Mesothelial cell of epicardium (in vitro differentiated cells): ENCODE results near the gene YAP1. TPM values are rescaled to one million over a fixed set of nuclear protein-coding genes. Genes with fewer than 3 reads are reported as not detected.

ENCODE experiments used
- DNase-seq, 2 experiments: peaks; one replicate each; pipeline ENCODE4 v3.0.0; 2021; ENCODE audit warnings: low spot score in 2 of 2; ENCODE audit not compliant: unreplicated experiment in 2 of 2
- H3K27ac Mint-ChIP-seq: 2 replicates; pipeline ENCODE4 v1.8.0; 2021; ENCODE audit warnings: mixed read lengths
- H3K27me3 Mint-ChIP-seq: 2 replicates; pipeline ENCODE4 v1.8.0; 2021; ENCODE audit warnings: low read depth, mixed read lengths
- H3K36me3 Mint-ChIP-seq: 2 replicates; pipeline ENCODE4 v1.8.0; 2021; ENCODE audit warnings: mixed read lengths
- H3K4me1 Mint-ChIP-seq: 2 replicates; pipeline ENCODE4 v1.8.0; 2021; ENCODE audit warnings: mixed read lengths
- H3K4me3 Mint-ChIP-seq: 2 replicates; pipeline ENCODE4 v1.8.0; 2021; ENCODE audit warnings: mild to moderate bottlenecking, moderate library complexity, mixed read lengths
- H3K9me3 Mint-ChIP-seq: 2 replicates; pipeline ENCODE4 v1.8.0; 2021; ENCODE audit warnings: mixed read lengths
- total RNA-seq: library from RNA; stranded (reverse); gene quantifications from 3 replicates; pipeline ENCODE4 v1.2.1, GENCODE V29; 2021
- TF ChIP-seq, protein P1 (sequence below): fragments of 200-600 bp; sonication (generic); IDR thresholded peaks from one replicate; pipeline ENCODE4 v1.5.0; 2021; ENCODE audit warnings: antibody characterized with exemption; ENCODE audit not compliant: unreplicated experiment

YAP1 gene
- total RNA-seq, 1 donor from 2014 or later, result 194 TPM

DNA sequence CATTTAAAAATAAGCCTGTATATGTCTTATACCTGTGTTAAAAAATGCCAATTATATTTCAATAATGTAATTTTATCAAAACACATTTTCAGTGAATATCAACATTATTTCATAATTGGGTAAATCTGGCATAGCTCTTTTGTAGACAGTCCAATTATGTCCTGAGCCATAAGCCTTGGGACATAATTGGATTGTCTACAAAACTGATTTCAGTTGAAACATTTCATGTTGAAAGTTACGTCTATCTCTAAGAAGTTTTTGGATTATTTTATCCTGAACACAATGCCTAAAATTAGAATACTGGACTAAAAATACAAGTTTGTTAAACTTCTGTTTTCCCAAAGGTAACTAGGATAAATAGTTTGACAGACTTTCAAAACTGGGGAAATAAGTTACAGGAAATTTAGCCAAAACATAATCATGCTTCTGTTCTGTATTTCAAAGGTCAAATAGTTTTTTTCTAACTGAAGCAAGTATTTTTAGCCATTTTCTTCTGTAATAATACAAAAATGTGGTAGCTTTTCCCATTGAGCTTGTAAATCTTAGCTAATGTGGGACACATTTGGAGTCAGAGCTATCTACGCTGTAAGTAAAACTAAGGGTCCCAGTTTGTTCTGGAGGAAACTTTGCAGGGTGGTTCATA lies 106.3 kb downstream of the YAP1 start:
- H3K27ac Mint-ChIP-seq, result peak overlapping the region; percentile 50
- no peak for DNase-seq

DNA sequence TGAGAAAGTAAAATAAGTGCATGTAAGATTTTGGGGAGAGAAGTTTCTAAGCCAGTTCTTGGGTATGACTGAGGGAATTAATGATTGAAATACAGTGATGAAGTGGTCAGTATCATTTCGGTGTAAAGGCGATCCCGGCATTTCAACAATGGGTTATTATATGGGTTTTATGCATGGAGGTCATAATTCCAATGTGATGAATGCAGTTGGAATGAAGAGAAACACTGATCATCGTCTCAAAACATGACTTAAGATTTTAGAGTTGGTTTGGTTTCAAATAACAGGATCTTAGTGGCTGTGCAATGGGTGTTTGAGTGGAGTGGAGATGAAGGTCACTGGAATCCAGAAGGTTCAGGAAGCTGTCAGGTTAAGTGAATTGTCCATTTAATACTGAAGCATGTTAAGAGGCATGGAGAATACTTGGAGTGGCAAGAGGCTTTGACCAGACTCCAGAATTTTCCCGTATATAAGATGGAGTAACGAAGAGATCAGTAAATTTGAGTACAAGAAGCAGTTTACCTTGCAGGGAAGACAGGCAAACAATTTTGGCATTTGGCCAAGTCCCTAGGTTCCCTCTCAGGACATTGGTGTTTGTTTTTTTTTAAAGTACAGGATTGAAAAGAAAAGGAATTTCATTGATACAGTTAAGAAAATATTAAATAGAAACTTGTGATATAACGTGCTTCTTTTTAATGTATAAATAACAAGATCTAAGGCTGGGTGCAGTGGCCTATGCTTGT lies 110.7 kb downstream of the YAP1 start:
- H3K4me3 Mint-ChIP-seq, result no peak overlapping the region
- DNase-seq, result no peak
- H3K36me3 Mint-ChIP-seq, result peaks cover 40% of the 10 kb centered on the region
- H3K9me3 Mint-ChIP-seq, result no peaks in the 10 kb centered on the region
- TF ChIP-seq, protein P1, sequence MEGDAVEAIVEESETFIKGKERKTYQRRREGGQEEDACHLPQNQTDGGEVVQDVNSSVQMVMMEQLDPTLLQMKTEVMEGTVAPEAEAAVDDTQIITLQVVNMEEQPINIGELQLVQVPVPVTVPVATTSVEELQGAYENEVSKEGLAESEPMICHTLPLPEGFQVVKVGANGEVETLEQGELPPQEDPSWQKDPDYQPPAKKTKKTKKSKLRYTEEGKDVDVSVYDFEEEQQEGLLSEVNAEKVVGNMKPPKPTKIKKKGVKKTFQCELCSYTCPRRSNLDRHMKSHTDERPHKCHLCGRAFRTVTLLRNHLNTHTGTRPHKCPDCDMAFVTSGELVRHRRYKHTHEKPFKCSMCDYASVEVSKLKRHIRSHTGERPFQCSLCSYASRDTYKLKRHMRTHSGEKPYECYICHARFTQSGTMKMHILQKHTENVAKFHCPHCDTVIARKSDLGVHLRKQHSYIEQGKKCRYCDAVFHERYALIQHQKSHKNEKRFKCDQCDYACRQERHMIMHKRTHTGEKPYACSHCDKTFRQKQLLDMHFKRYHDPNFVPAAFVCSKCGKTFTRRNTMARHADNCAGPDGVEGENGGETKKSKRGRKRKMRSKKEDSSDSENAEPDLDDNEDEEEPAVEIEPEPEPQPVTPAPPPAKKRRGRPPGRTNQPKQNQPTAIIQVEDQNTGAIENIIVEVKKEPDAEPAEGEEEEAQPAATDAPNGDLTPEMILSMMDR, result no peak
- peak overlapping the region; percentile 30 for H3K27ac Mint-ChIP-seq
- peaks cover 33% of the 10 kb centered on the region for H3K4me1 Mint-ChIP-seq
- no peaks in the 10 kb centered on the region for H3K27me3 Mint-ChIP-seq

More for the DNA sequence above, 106.3 kb downstream of the YAP1 start:
- Mint-ChIP-seq H3K4me3 (no peak overlapping the region), H3K27me3 (no peaks in the 10 kb centered on the region), H3K4me1 (peaks cover 8% of the 10 kb centered on the region), H3K36me3 (peaks cover 41% of the 10 kb centered on the region), H3K9me3 (no peaks in the 10 kb centered on the region)
- TF ChIP-seq, protein P1, result no peak

DNA sequence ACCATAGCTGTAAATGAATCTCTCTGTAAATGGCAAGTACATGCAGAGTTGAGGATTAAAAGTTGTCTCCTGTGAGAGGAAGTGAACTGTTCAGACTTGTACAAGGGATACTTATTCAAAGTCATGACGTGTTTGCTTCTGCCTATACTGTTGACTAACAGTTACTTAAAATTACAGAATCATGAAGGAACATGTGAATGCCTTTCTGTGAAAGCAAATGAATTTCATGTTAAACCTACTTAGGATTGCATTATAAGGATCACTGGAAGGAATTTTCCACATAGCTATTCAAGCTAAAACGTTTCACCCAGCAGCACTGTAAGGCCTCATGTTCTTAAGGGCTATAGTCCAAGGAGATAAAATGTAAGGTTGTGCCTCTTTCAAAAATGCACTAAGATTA lies 113.6 kb downstream of the YAP1 start:
- TF ChIP-seq, protein P1, result no peak
- no peak for DNase-seq
- H3K4me3 Mint-ChIP-seq, result no peak overlapping the region

DNA sequence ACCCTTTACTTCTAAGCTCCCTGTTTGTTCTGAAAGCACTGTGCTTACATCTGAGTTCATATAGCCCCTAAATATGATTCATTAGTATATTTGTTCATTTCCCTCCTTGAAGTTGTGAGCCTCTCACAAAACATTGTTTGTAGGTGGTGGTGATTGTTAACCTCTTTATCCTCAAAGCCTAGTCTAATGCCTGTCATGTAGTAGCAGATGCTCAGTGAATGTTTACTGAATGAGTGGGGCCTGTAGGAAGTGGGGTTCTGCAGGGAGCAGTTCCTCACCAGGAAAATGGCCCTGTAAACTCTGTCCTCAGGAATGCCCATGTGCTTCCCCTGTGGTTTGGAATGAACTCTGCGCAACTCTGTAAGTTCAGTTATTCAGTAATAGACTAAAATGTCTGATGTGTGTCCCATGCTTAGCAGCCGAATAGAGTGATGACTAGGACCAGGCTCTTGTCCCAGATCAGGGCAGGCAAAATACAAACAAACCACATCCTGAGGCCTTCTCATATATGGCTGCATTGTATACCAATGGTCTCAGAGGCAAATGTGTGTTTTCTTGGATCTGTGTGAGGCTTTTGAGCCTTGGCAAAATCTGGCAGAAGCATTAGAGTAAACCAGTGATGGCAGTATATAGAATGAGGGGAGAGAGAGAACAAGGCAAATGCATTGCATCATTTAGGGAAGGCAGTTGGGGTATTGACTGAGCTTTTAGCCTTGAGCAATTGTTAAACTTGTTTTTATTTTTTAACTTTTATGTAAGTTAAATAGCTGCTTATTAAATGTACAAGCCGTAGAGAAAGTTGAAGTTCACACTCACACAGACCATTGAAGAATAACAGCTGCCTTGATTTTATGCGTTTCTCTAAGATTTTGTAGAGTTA lies 115.7 kb downstream of the YAP1 start:
- Mint-ChIP-seq H3K4me3 (no peak overlapping the region), H3K4me1 (peaks cover 68% of the 10 kb centered on the region), H3K9me3 (no peaks in the 10 kb centered on the region), H3K36me3 (peaks cover 39% of the 10 kb centered on the region), H3K27me3 (no peaks in the 10 kb centered on the region), H3K27ac (peak overlapping the region; percentile 90)
- no peak for DNase-seq
- TF ChIP-seq, protein P1, result no peak

More for the DNA sequence above, 113.6 kb downstream of the YAP1 start:
- peak overlapping the region; percentile 90 for H3K27ac Mint-ChIP-seq
- peaks cover 44% of the 10 kb centered on the region for H3K36me3 Mint-ChIP-seq
- peaks cover 54% of the 10 kb centered on the region for H3K4me1 Mint-ChIP-seq
- H3K9me3 Mint-ChIP-seq, result no peaks in the 10 kb centered on the region
- H3K27me3 Mint-ChIP-seq, result no peaks in the 10 kb centered on the region

DNA sequence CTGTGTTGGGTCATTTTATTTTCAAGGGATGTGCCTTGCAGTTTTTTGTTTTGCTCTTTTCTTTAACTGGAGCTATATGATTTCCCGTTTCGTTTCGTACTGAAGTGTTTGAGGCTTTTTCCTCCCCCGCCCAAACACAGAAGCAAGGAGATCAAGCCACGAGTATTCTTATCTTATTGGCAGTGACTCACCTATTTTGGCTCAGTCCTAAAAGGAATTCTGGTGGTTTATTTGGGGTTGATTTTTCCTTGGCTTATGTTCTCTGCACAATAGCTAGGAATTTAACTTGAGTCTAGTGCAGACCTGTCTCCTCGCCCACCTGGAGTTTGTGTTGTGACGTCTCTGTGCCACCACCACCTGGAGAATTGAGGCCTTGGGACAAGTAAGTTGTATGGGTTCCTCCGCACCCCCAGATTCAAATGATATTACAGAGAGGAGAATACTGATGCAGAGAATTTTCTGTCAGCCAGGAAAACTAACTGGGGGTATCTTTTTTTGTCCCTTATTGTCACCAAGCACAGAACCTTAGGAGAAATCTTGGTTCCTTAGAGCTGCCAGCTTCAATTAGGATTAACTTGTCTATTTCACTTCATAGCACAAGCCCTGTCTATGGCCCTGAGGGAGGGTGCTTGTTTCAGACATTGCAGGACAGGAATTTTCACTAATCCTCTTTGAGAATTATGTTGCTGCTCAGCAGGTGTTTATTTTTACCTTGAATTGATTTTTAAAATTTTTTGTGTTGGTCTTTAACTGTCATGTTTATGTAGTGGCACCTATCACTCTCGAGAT lies 116.6 kb downstream of the YAP1 start:
- Mint-ChIP-seq H3K9me3 (no peaks in the 10 kb centered on the region), H3K4me3 (no peak overlapping the region), H3K27ac (peak overlapping the region; percentile 90), H3K36me3 (peaks cover 43% of the 10 kb centered on the region), H3K27me3 (no peaks in the 10 kb centered on the region), H3K4me1 (peaks cover 72% of the 10 kb centered on the region)
- TF ChIP-seq, protein P1, result no peak
- DNase-seq, result no peak
